Nephron progenitor cell (in vitro differentiated cells): Measurements from ENCODE around the gene DNAJB6.

Experiments
- DNase-seq: peaks from one replicate; pipeline ENCODE4 v3.0.0; 2021
- H3K27ac Mint-ChIP-seq: 2 replicates; pipeline ENCODE4 v1.8.0; 2021; ENCODE audit warnings: mild to moderate bottlenecking, moderate library complexity, mixed read lengths
- H3K27me3 Mint-ChIP-seq: 2 replicates; pipeline ENCODE4 v1.8.0; 2021; ENCODE audit warnings: mild to moderate bottlenecking, low read depth, mixed read lengths; ENCODE audit not compliant: poor library complexity
- H3K36me3 Mint-ChIP-seq: 2 replicates; pipeline ENCODE4 v1.8.0; 2021; ENCODE audit warnings: low read depth, mixed read lengths
- H3K4me1 Mint-ChIP-seq: 2 replicates; pipeline ENCODE4 v1.8.0; 2021; ENCODE audit warnings: mixed read lengths
- H3K4me3 Mint-ChIP-seq: 2 replicates; pipeline ENCODE4 v1.8.0; 2021; ENCODE audit warnings: mild to moderate bottlenecking, moderate library complexity, mixed read lengths
- H3K9me3 Mint-ChIP-seq: 2 replicates; pipeline ENCODE4 v1.8.0; 2021; ENCODE audit warnings: mild to moderate bottlenecking, moderate library complexity, mixed read lengths
- TF ChIP-seq, protein P1 (sequence below): fragments of 200-600 bp; sonication (generic); IDR thresholded peaks from 2 replicates; pipeline ENCODE4 v1.5.0; 2021; ENCODE audit warnings: antibody characterized with exemption

DNAJB6 gene

DNA sequence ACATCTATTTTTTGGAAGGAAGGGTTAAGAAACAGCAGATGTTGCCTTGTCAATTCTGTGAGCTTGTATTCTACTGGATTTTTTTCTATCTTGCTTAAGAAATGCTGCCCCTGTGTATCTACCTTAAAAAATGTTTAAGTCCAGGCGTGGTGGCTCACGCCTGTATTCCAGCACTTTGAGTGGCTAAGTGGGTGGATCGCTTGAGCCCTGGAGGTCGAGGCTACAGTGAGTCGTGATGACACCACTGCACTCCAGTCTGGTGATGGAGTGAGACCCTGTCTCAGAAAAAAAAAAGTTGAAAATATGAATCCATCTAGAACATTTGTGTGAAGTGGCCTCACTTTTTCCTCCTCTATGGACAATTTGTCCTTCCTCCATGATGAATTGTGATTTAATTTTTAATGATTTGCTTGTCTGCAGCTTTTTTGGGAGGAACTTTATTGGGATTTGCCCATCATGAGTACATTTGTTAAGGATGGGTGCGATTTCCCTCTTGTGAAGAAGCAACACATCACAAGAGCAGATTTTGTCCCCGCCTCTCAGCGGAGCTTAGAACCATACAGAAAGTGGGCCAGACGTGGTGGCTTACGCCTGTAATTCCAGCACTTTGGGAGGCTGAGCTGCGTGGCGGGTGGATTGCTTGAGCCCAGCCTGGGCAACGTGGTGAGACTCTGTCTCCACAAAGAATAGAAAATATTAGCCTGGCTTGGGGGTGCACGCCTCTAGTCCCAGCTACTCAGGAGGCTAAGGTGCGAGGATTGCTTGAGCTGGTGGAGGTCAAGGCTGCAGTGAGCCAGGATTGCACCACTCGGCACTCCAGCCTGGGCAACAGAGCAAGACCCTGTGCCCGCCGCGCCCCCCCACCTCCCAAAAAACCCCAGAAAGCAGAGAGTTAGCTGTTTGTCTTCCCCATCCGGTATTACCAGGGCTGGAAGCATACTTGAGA, 57.7 kb downstream of the DNAJB6 start:
- Mint-ChIP-seq H3K36me3 (peaks cover 53% of the 10 kb centered on the region), H3K9me3 (no peaks in the 10 kb centered on the region), H3K4me3 (no peak overlapping the region), H3K27ac (peak overlapping the region; percentile 54), H3K27me3 (no peaks in the 10 kb centered on the region), H3K4me1 (peaks cover 19% of the 10 kb centered on the region)
- no peak for DNase-seq
- TF ChIP-seq, protein P1, sequence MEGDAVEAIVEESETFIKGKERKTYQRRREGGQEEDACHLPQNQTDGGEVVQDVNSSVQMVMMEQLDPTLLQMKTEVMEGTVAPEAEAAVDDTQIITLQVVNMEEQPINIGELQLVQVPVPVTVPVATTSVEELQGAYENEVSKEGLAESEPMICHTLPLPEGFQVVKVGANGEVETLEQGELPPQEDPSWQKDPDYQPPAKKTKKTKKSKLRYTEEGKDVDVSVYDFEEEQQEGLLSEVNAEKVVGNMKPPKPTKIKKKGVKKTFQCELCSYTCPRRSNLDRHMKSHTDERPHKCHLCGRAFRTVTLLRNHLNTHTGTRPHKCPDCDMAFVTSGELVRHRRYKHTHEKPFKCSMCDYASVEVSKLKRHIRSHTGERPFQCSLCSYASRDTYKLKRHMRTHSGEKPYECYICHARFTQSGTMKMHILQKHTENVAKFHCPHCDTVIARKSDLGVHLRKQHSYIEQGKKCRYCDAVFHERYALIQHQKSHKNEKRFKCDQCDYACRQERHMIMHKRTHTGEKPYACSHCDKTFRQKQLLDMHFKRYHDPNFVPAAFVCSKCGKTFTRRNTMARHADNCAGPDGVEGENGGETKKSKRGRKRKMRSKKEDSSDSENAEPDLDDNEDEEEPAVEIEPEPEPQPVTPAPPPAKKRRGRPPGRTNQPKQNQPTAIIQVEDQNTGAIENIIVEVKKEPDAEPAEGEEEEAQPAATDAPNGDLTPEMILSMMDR = no peak

DNA sequence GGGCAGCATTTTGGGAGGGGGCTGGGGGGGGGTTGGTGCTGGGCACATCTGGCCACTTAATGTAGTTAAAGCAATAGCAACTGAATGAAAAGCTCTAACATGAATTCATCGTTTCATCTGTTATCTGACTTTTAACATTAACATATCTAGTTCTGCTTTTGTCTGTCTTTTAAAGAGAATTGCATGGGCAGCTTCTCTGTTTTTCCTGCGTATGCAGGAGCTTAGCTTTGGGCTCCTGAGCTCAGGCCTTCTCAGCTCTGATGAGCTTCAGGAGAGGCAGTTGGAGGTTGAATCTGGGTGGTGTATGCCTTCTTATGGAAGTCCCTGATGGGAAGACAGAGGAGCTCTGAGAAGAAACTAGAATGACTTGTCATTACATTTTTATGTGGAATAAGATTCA, 58.4 kb downstream of the DNAJB6 start:
- no peak overlapping the region for H3K4me3 Mint-ChIP-seq
- H3K27ac Mint-ChIP-seq = no peak overlapping the region
- no peak for DNase-seq

DNA sequence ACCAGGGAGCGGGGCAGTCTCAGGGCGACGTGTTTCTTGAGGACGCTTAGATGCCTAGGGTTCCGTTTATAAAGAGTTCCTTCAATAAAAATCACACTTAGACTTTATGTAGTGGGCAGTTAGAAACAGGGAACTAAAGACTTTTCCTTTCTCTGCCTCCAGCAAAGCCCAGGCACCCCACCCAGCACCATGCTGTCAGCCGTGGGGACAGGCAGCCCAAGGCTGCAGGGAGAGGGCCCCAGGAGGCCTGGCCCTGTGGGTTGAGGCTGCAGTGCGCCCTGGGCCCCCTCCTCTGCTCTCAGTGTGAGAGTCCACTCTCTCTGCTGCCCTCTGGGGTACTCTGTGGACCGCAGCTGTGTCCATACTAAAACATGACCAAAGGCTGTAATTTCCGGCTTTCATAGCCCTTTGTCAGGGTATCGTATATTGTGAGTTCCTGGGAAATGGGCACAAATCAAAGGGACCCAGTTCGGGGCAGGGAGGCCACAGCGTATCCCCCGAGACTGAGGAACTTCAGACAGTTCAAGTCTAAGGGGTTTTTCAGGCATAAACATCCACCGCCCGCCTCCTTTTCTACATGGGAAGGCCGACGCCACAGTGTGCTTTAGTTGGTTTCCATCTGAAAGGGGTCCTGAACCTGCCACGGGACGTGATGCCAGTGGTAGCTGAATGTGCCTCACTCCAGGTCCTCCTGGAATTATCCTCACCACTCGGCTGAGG, 59.7 kb downstream of the DNAJB6 start:
- DNase-seq = no peak
- H3K4me1 Mint-ChIP-seq = peaks cover 22% of the 10 kb centered on the region

More for the DNA sequence above, 58.4 kb downstream of the DNAJB6 start:
- H3K4me1 Mint-ChIP-seq = peaks cover 19% of the 10 kb centered on the region
- TF ChIP-seq, protein P1 = no peak
- no peaks in the 10 kb centered on the region for H3K27me3 Mint-ChIP-seq
- H3K9me3 Mint-ChIP-seq = no peaks in the 10 kb centered on the region
- H3K36me3 Mint-ChIP-seq = peaks cover 55% of the 10 kb centered on the region

DNA sequence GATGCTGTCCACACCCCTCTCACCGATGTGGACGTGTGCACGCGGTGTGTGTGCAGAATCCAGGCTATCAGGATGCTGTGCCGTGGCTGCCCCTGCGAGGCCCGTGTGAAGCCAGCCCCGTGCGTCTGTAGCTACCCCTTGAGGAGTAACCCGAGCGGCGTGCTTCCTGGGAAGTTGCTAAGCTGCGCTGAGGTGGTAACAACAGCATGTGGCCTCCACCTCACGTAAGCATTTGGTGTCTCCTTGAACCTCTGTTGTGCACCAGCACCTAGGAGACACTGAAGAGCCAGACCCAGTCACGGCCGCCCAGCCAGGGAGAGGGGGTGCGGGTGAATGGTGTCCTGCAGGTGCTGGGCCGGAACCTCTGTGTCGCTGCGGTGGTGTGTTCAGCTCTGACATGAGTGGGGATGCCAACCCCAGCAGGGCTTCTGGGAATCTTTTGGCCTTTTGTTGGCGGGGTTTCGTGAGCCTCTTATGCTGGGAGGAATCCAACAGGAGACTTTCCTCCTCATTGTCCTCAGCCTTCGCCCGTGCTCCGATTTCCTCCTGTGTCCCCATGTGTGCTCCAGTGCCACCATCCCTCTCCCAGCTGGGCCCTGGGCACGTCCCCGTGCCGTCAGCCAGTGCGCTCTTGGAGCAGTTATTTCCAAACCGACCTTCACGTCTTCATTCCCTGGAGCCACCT, 60.4 kb downstream of the DNAJB6 start:
- Mint-ChIP-seq H3K36me3 (peaks cover 63% of the 10 kb centered on the region), H3K9me3 (no peaks in the 10 kb centered on the region), H3K4me3 (no peak overlapping the region), H3K4me1 (peaks cover 24% of the 10 kb centered on the region), H3K27ac (peak overlapping the region; percentile 85), H3K27me3 (peaks cover 3% of the 10 kb centered on the region)
- TF ChIP-seq, protein P1 = no peak
- DNase-seq = no peak

More for the DNA sequence above, 59.7 kb downstream of the DNAJB6 start:
- no peaks in the 10 kb centered on the region for H3K9me3 Mint-ChIP-seq
- peak overlapping the region; percentile 22 for H3K27ac Mint-ChIP-seq
- H3K36me3 Mint-ChIP-seq = peaks cover 64% of the 10 kb centered on the region
- peaks cover 3% of the 10 kb centered on the region for H3K27me3 Mint-ChIP-seq
- TF ChIP-seq, protein P1 = no peak
- H3K4me3 Mint-ChIP-seq = no peak overlapping the region

DNA sequence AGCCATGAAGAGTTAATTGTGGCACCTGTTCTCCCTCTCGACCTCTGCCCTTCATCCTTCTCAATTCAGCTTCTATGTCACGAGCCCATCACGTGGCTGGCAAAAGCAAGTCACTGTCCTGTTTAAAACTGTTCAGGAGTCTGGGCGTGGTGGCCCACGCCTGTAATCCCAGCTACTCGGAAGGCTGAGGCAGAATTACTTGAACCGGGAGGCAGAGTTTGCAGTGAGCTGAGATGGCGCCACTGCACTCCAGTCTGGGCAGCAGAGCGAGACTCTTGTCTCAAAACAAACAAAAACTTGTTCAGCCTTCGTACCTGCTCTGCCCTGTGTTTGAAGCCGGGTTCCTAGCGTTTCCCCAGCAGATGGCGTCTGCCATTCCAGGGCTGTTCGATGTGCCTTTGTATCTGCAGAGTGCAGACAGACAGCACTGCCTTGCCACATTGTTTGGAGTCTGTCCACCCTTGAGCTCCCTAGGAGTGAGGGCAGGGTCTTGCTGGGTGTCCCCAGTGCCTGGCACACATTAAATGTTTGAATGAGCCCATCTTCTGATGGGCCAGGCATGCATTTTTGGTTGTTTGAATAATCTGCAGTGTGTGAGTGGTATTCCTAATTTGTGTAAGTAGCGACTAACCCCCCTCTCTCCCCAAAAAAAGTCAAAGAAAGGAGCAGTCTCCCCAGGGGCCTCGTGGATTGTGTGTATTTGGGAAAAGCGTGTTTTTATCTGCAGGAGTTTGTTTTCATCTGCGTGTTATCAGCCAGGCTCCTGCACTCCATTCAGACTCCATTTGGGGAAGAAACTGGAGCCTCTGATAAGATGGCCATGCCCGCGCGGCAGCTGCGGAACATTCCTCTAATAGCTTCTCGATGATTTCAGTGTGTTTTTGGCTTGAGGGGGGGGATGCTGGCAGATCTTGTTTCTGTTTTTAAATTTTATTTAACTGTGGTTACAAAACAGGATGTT, 61.2 kb downstream of the DNAJB6 start:
- Mint-ChIP-seq H3K27me3 (peaks cover 3% of the 10 kb centered on the region), H3K4me3 (no peak overlapping the region), H3K9me3 (no peaks in the 10 kb centered on the region), H3K4me1 (peaks cover 27% of the 10 kb centered on the region), H3K36me3 (peaks cover 61% of the 10 kb centered on the region), H3K27ac (peak overlapping the region; percentile 85)
- DNase-seq = peak; percentile 42
- TF ChIP-seq, protein P1 = peak; percentile 32
